K562 (cell line): Measurements from ENCODE around the gene FBXW7. TPM values are rescaled to one million over a fixed set of nuclear protein-coding genes. Genes with fewer than 3 reads are reported as not detected.

Experiments
- ATAC-seq: fragments of 200-7000 bp; cut with Tn5 transposase; 3 replicates; pipeline ENCODE4 v1.9.1; 2020; ENCODE audit warnings: moderate library complexity
- BruUV-seq: library from RNA; stranded (reverse); fragments of 400-500 nt; replicated peaks from 2 replicates; lab custom pipeline; 2021; lab: Mats Ljungman, UMichigan
- CTCF ChIA-PET: fragments of 300-600 bp; formaldehyde crosslinking; extraction: SDS; loops from one replicate; lab custom pipeline; 2021; ENCODE audit warnings: low intra/inter-chr PET ratio; lab: Yijun Ruan, JAX
- POLR2A ChIA-PET: fragments of 300-600, 350-650 bp; sonication (Branson Sonifier 250); formaldehyde crosslinking; extraction: SDS; loops from one replicate; lab custom pipeline; 2021; ENCODE audit warnings: antibody characterized with exemption, inconsistent platforms; lab: Yijun Ruan, JAX
- DNase-seq, 4 experiments: peaks; one replicate each; pipeline versions ENCODE4 v3.0.0 to v3.0.0-alpha.2; 2011 to 2018; ENCODE audit warnings: low spot score in 3 of 4, mixed read lengths in 3 of 4; ENCODE audit errors: extremely low read depth in 1 of 4
- FAIRE-seq: peaks from 2 replicates; lab custom pipeline; 2011; peaks lifted over from hg19 to GRCh38; lab: Jason Lieb, UNC
- H2AFZ ChIP-seq: 2 replicates; pipeline ENCODE4 v1.6.0; 2011; ENCODE audit warnings: low read depth, low read length, control low read depth, inconsistent platforms
- H3K27ac ChIP-seq: fragments of 200-600 bp; 3 replicates; pipeline ENCODE4 v1.8.0; 2011; ENCODE audit warnings: low read depth, mild to moderate bottlenecking, control low read depth, inconsistent platforms, low read length, moderate library complexity, mixed read lengths; ENCODE audit errors: extremely low read depth
- H3K27me3 ChIP-seq, 2 experiments: fragments of 300-600 bp in 1 of 2; 2 replicates in 1 of 2; 3 replicates in 1 of 2; pipeline versions ENCODE4 v1.6.0 to v1.8.0; 2011; ENCODE audit warnings: inconsistent platforms in 2 of 2, low read length in 2 of 2, mild to moderate bottlenecking in 1 of 2, mixed read lengths in 1 of 2, moderate library complexity in 1 of 2; ENCODE audit not compliant: control insufficient read depth in 2 of 2, insufficient read depth in 2 of 2
- H3K36me3 ChIP-seq: fragments of 300-600 bp; 3 replicates; pipeline ENCODE4 v1.8.0; 2011; ENCODE audit warnings: mild to moderate bottlenecking, low read length, inconsistent platforms; ENCODE audit not compliant: control insufficient read depth, insufficient read depth
- H3K4me1 ChIP-seq, 2 experiments: fragments of 200-600 bp in 1 of 2; replicated peaks in 1 of 2; 2 replicates in 1 of 2; 3 replicates in 1 of 2; pipeline versions ENCODE4 v1.5.1 to v1.8.0; 2011; ENCODE audit warnings: inconsistent platforms in 2 of 2, low read length in 2 of 2, mild to moderate bottlenecking in 1 of 2, mixed read lengths in 1 of 2, moderate library complexity in 1 of 2; ENCODE audit not compliant: control insufficient read depth in 2 of 2, insufficient read depth in 2 of 2
- H3K4me2 ChIP-seq: 2 replicates; pipeline ENCODE4 v1.6.1; 2011; ENCODE audit warnings: low read length, control low read depth, inconsistent platforms, mixed read lengths; ENCODE audit not compliant: insufficient read depth
- H3K4me3 ChIP-seq: fragments of 200-600 bp; sonication (generic), shearing (Covaris generic); 2 replicates; pipeline ENCODE4 v1.5.1; 2016; ENCODE audit warnings: control low read depth, inconsistent platforms
- H3K79me2 ChIP-seq: fragments of 200-600 bp; 3 replicates; pipeline ENCODE4 v1.8.0; 2011; ENCODE audit warnings: low read length, inconsistent platforms; ENCODE audit not compliant: control insufficient read depth, insufficient read depth
- H3K9ac ChIP-seq, 2 experiments: 2 replicates each; pipeline versions ENCODE4 v1.6.0 to v1.6.1; 2011; ENCODE audit warnings: low read depth in 2 of 2, low read length in 2 of 2, control low read depth in 1 of 2, inconsistent platforms in 1 of 2, mild to moderate bottlenecking in 1 of 2, mixed read lengths in 1 of 2; ENCODE audit not compliant: insufficient read depth in 1 of 2
- H3K9me1 ChIP-seq: one replicate; pipeline ENCODE4 v1.6.0; 2011; ENCODE audit warnings: inconsistent platforms, mild to moderate bottlenecking, low read length, moderate library complexity; ENCODE audit not compliant: control insufficient read depth, insufficient read depth
- H3K9me3 ChIP-seq: replicated peaks from 2 replicates; pipeline ENCODE4 v1.5.1; 2011; ENCODE audit warnings: low read depth, low read length, inconsistent platforms; ENCODE audit not compliant: control insufficient read depth, insufficient read depth
- H4K20me1 ChIP-seq: replicated peaks from 2 replicates; pipeline ENCODE4 v1.6.1; 2011; ENCODE audit warnings: low read length, inconsistent platforms, mixed read lengths; ENCODE audit not compliant: control insufficient read depth, insufficient read depth
- ARHGAP35 ChIP-seq: fragments of 450-650 bp; IDR thresholded peaks from 2 replicates; pipeline ENCODE4 v1.6.1; 2018; ENCODE audit not compliant: partially characterized antibody
- BRD9 ChIP-seq: fragments of 450-650 bp; IDR thresholded peaks from 2 replicates; pipeline ENCODE4 v1.6.1; 2018; ENCODE audit warnings: low read depth; ENCODE audit not compliant: partially characterized antibody
- ELF4 ChIP-seq: fragments of 450-650 bp; formaldehyde crosslinking; IDR thresholded peaks from 2 replicates; pipeline ENCODE4 v1.4.0; 2022; ENCODE audit warnings: missing genetic modification characterization
- GABPB1 ChIP-seq: sonication (generic); formaldehyde crosslinking; IDR thresholded peaks from 2 replicates; pipeline ENCODE4 v1.8.0; 2022; ENCODE audit warnings: mild to moderate bottlenecking, missing genetic modification reagents
- NFYB ChIP-seq: IDR thresholded peaks from 2 replicates; pipeline ENCODE4 v1.6.1; 2011; ENCODE audit warnings: mild to moderate bottlenecking, moderate library complexity; ENCODE audit not compliant: insufficient read length; ENCODE audit errors: extremely low read depth
- PTRF ChIP-seq: fragments of 450-650 bp; IDR thresholded peaks from 2 replicates; pipeline ENCODE4 v1.6.1; 2016; ENCODE audit warnings: mild to moderate bottlenecking, missing genetic modification characterization, missing compliant biosample characterization
- RBFOX2 ChIP-seq: fragments of 200-400 bp; formaldehyde crosslinking; IDR thresholded peaks from 2 replicates; pipeline ENCODE4 v1.6.1; 2017; ENCODE audit warnings: low read depth, mild to moderate bottlenecking, low read length, moderate library complexity
- ZFP91 ChIP-seq: sonication (generic); formaldehyde crosslinking; IDR thresholded peaks from 2 replicates; pipeline ENCODE4 v1.8.0; 2022; ENCODE audit warnings: mild to moderate bottlenecking, missing genetic modification reagents
- ZNF507 ChIP-seq: conservative IDR thresholded peaks from 2 replicates; pipeline ENCODE4 v1.6.1; 2017; ENCODE audit warnings: missing genetic modification characterization, missing compliant biosample characterization
- in situ Hi-C: fragments of 300-500 bp; cut with MboI; formaldehyde crosslinking; loops from 4 replicates; pipeline ENCODE4 v1.15.0; 2018; ENCODE audit warnings: inconsistent platforms, mixed read lengths
- intact Hi-C: fragments of 100-400 bp; cut with micrococcal nuclease; formaldehyde crosslinking; loops from 2 replicates; pipeline ENCODE4 v1.14.2; 2022
- polyA plus RNA-seq, 8 experiments: library from polyadenylated mRNA; depleted of rRNA in 4 of 8; stranded (reverse) in 5 of 8; unstranded in 3 of 8; fragments of >200 nt; fragmentation: Nextera tagmentation in 2 of 8; fragmentation: Illumina TruSeq in 1 of 8; extraction: Ambion mirVana in 2 of 8; extraction: Trizol in 1 of 8; gene quantifications; 2 replicates each; pipeline versions ENCODE4 v1.2.1 to v1.2.3, GENCODE V29; 2011 to 2014; ENCODE audit warnings: inconsistent platforms in 1 of 8, missing spikeins in 1 of 8
- total RNA-seq, 7 experiments: library from RNA; depleted of rRNA in 6 of 7; stranded (reverse); fragments of >200 nt in 6 of 7; fragmentation: Illumina TruSeq in 2 of 7; extraction: Trizol in 2 of 7; gene quantifications; 2 replicates each; pipeline versions ENCODE4 v1.2.1 to v1.2.3, GENCODE V29; 2011 to 2021; ENCODE audit warnings: low replicate concordance in 1 of 7

The FBXW7 gene
- total and polyA plus RNA-seq, 9 of the 15 experiments (the other 6 are each of a cell fraction or from before 2014, with no cell fraction given): 6.8 to 44.2 (median 16.4) TPM

GRCh38 chr4:152503653-152504290 lies 32.1 kb downstream of the FBXW7 start:
- Histone ChIP-seq H3K4me1 (peaks cover 0 to 8% of the 10 kb centered on the region in 2 experiments; a peak in 2 of 5 replicates), H3K9me1 (no peaks in the 10 kb centered on the region), H3K79me2 (peaks cover 9% of the 10 kb centered on the region; the same call in 1 of the 3 replicates), H3K9me3 (no peaks in the 10 kb centered on the region), H2AFZ (no peak overlapping the region), H3K27ac (no peak overlapping the region), H4K20me1 (peaks cover 23% of the 10 kb centered on the region), H3K4me3 (no peak overlapping the region), H3K36me3 (0 out of 3 replicates have a peak, but pooled peaks cover 3% of the 10 kb centered on the region), H3K27me3 (no peaks in the 10 kb centered on the region), H3K4me2 (no peak overlapping the region), H3K9ac (no peak overlapping the region)
- BruUV-seq: no TSS peak
- CTCF ChIA-PET: interaction anchor here (0.6 kb wide), 1 partner anchor 98 kb away, joined by 3 read pairs; no protein-coding TSS in a partner anchor
- ATAC-seq: no peak
- no peak for DNase-seq
- TF ChIP-seq ZFP91 (CRISPR knock-in tag) (no peak), BRD9 (no peak), ARHGAP35 (no peak), RBFOX2 (no peak), ZNF507 (no peak), GABPB1 (no peak), ELF4 (CRISPR knock-in tag) (no peak), PTRF (tag) (no peak), NFYB (no peak)
- intact Hi-C loops (loop anchor here (5.0 kb wide), 3 partner anchors 79 to 234 kb away; no protein-coding TSS in a partner anchor), in situ Hi-C loops (no loop called here)
- no peak for FAIRE-seq
- POLR2A ChIA-PET: interaction anchor here (0.6 to 0.7 kb wide), 2 partner anchors 13 to 36 kb away, joined by 3 read pairs; no protein-coding TSS in a partner anchor
